ENCODE results near the gene NRM.

DNA sequence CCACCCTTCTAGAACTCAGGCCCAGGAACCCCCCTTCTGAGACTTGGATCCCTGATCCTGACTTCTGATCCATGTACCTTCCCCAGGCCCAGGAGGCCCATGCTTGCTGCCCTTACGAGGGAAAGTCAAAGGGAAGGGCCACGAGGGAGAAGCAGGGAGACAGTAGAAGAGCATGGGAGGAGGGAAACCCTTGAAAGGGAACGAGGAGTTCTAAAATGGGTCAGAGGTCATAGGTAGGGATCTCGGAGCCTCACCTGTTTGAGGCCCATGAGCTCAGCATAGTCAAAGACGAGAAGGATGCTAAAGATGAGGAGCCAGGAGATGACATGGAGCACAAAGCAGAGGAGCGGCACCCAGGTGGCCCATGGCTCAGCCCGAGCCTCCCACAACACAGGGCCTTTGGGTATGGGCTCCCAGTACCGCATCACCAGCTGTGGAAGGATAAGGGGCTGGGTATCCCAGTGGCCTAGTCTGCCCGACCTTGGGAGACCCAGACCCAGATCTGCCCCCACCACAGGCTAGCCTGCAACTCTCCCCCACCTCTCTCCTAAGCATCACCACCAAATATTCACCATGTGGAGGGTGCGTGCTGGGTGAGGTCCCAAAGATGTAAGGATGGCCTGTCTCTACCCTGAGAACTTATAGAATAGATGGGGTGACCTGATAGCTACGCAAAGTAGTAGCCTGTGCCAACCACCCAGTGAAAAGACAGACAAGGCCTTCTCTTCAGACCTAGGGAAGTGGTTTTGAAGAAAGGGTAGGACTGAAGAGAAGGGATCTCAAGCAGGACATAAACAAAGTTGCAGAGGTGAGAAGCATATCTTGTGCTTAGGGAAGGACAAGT is 1.5 kb downstream of the NRM start:
- TF ChIP-seq, protein P1, sequence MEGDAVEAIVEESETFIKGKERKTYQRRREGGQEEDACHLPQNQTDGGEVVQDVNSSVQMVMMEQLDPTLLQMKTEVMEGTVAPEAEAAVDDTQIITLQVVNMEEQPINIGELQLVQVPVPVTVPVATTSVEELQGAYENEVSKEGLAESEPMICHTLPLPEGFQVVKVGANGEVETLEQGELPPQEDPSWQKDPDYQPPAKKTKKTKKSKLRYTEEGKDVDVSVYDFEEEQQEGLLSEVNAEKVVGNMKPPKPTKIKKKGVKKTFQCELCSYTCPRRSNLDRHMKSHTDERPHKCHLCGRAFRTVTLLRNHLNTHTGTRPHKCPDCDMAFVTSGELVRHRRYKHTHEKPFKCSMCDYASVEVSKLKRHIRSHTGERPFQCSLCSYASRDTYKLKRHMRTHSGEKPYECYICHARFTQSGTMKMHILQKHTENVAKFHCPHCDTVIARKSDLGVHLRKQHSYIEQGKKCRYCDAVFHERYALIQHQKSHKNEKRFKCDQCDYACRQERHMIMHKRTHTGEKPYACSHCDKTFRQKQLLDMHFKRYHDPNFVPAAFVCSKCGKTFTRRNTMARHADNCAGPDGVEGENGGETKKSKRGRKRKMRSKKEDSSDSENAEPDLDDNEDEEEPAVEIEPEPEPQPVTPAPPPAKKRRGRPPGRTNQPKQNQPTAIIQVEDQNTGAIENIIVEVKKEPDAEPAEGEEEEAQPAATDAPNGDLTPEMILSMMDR (IDR thresholded peaks at IDR 0.05; ENCODE audit: poor library complexity), result no peak
- TF ChIP-seq EZH2phosphoT487 (IDR thresholded peaks at IDR 0.05; ENCODE audit: low read depth, severe bottlenecking, unreplicated experiment), result no peak

All from hepatocyte (in vitro differentiated cells).